ENCODE results near the gene TLCD3B. TPM values are rescaled to one million over a fixed set of nuclear protein-coding genes. Genes with fewer than 3 reads are reported as not detected.

The TLCD3B gene
- total RNA-seq, 1 donor from 2014 or later = 1.4 TPM

- Histone ChIP-seq H3K27ac (ENCODE audit: low read depth, low read length) (no peak overlapping the region), H3K9me3 (ENCODE audit: insufficient read depth, low read depth, low read length) (no peaks in the 10 kb centered on the region), H3K4me3 (ENCODE audit: insufficient read depth, low read depth, low read length) (no peak overlapping the region), H3K27me3 (ENCODE audit: insufficient read depth, low read length) (peaks cover 8% of the 10 kb centered on the region), H3K9ac (ENCODE audit: low read length) (no peak overlapping the region), H3K79me2 (ENCODE audit: insufficient read depth, low read length) (no peaks in the 10 kb centered on the region), H3K36me3 (ENCODE audit: insufficient read depth, low read length) (no peaks in the 10 kb centered on the region), H4K20me1 (ENCODE audit: insufficient read depth, low read length) (no peaks in the 10 kb centered on the region), H2AFZ (ENCODE audit: low read depth, low read length) (no peak overlapping the region), H3K4me2 (ENCODE audit: low read length) (peak overlapping the region; percentile 77), H3K4me1 (ENCODE audit: insufficient read depth, low read length) (peaks cover 5% of the 10 kb centered on the region)
- Mint-ChIP-seq H3K27me3 (ENCODE audit: low read depth, unreplicated experiment) (peaks cover 30% of the 10 kb centered on the region), H3K9me3 (ENCODE audit: unreplicated experiment) (no peaks in the 10 kb centered on the region), H3K27ac (ENCODE audit: unreplicated experiment) (no peak overlapping the region), H3K4me3 (ENCODE audit: unreplicated experiment) (peak overlapping the region; percentile 72), H3K36me3 (ENCODE audit: low read depth, unreplicated experiment) (no peaks in the 10 kb centered on the region), H3K4me1 (ENCODE audit: low read depth, unreplicated experiment) (no peaks in the 10 kb centered on the region)
- FAIRE-seq (no peak), DNase-seq (ENCODE audit: low read depth) (no peak)
- TF ChIP-seq CTCF (IDR thresholded peaks at IDR 0.05; ENCODE audit: insufficient read depth, low read depth, low read length) = no peak
- TF ChIP-seq EZH2 (IDR thresholded peaks at IDR 0.05; ENCODE audit: insufficient read depth, low read length) = peak; percentile 46
These were observed 19.2 kb downstream of the TLCD3B start for GRCh38 chr16:30011714-30012504.

GRCh38 chr16:30010844-30011713, 20.0 kb downstream of the TLCD3B start, which contains the start of gene DOC2A:
Gene DOC2A (minus strand): TSS chr16:30011027. CDS start chr16:30010222, 805 bp downstream.
- Mint-ChIP-seq H3K27ac (ENCODE audit: unreplicated experiment) (no peak within 1 kb of the TSS), H3K4me3 (ENCODE audit: unreplicated experiment) (peak within 1 kb of the TSS; percentile 72), H3K4me1 (ENCODE audit: low read depth, unreplicated experiment) (no peaks in the 10 kb centered on the region), H3K36me3 (ENCODE audit: low read depth, unreplicated experiment) (peaks cover 2% of the 10 kb centered on the region), H3K9me3 (ENCODE audit: unreplicated experiment) (no peaks in the 10 kb centered on the region), H3K27me3 (ENCODE audit: low read depth, unreplicated experiment) (peaks cover 30% of the 10 kb centered on the region)
- Histone ChIP-seq H3K27me3 (ENCODE audit: insufficient read depth, low read length) (peaks cover 8% of the 10 kb centered on the region), H3K4me3 (ENCODE audit: insufficient read depth, low read depth, low read length) (no peak within 1 kb of the TSS), H3K36me3 (ENCODE audit: insufficient read depth, low read length) (no peaks in the 10 kb centered on the region), H3K4me2 (ENCODE audit: low read length) (peak within 1 kb of the TSS; percentile 77), H3K4me1 (ENCODE audit: insufficient read depth, low read length) (peaks cover 5% of the 10 kb centered on the region), H3K79me2 (ENCODE audit: insufficient read depth, low read length) (no peaks in the 10 kb centered on the region), H3K27ac (ENCODE audit: low read depth, low read length) (no peak within 1 kb of the TSS), H3K9me3 (ENCODE audit: insufficient read depth, low read depth, low read length) (no peaks in the 10 kb centered on the region), H3K9ac (ENCODE audit: low read length) (no peak within 1 kb of the TSS), H4K20me1 (ENCODE audit: insufficient read depth, low read length) (no peaks in the 10 kb centered on the region), H2AFZ (ENCODE audit: low read depth, low read length) (no peak within 1 kb of the TSS)
- no peak for FAIRE-seq
- TF ChIP-seq CTCF (IDR thresholded peaks at IDR 0.05; ENCODE audit: insufficient read depth, low read depth, low read length) (no peak), EZH2 (IDR thresholded peaks at IDR 0.05; ENCODE audit: insufficient read depth, low read length) (peak; percentile 57)
- no peak for DNase-seq (ENCODE audit: low read depth)
